GM12865 (cell line): ENCODE data around the gene CDC27.

Experiments
- DNase-seq: peaks from one replicate; pipeline ENCODE4 v3.0.0; 2010; ENCODE audit warnings: low read depth
- H3K4me3 ChIP-seq: 2 replicates; pipeline ENCODE4 v1.5.1; 2011; ENCODE audit warnings: mild to moderate bottlenecking, low read depth, low read length, control low read depth
- CTCF ChIP-seq: IDR thresholded peaks from 2 replicates; pipeline ENCODE4 v1.5.1; 2011; ENCODE audit warnings: low read length, control low read depth, low read depth, inconsistent platforms; ENCODE audit not compliant: insufficient read depth; ENCODE audit errors: missing control alignments

The CDC27 gene

GRCh38 chr17:47210105-47210504, 21.0 kb upstream of the CDC27 start:
- H3K4me3 ChIP-seq, result no peak overlapping the region
- TF ChIP-seq CTCF, result no peak
- no peak for DNase-seq

GRCh38 chr17:47209499-47209898, 20.4 kb upstream of the CDC27 start:
- DNase-seq, result no peak
- no peak overlapping the region for H3K4me3 ChIP-seq
- TF ChIP-seq CTCF, result no peak

- no peak within 1 kb of the TSS for H3K4me3 ChIP-seq
- TF ChIP-seq CTCF, result no peak
- DNase-seq, result no peak
These were observed 19.8 kb upstream of the CDC27 start, which contains the start of gene MYL4 for GRCh38 chr17:47208744-47209488. MYL4 (plus strand) TSS chr17:47209348; CDS start chr17:47209423, 75 bp downstream.

- H3K4me3 ChIP-seq, result no peak overlapping the region
- no peak for TF ChIP-seq CTCF
- DNase-seq, result no peak
These were observed 18.3 kb upstream of the CDC27 start for GRCh38 chr17:47207143-47208067.

- DNase-seq, result peak; percentile 90
- peak overlapping the region; percentile 51 for H3K4me3 ChIP-seq
These were observed 16.4 kb upstream of the CDC27 start for GRCh38 chr17:47205419-47205963.

More at GRCh38 chr17:47205419-47205963, 16.4 kb upstream of the CDC27 start:
- no peak for TF ChIP-seq CTCF
